ENCODE data around the gene TULP1. TPM values are rescaled to one million over a fixed set of nuclear protein-coding genes. Genes with fewer than 3 reads are reported as not detected.

TULP1 gene
- total RNA-seq, 1 experiment from 2014 or later: not detected

DNA sequence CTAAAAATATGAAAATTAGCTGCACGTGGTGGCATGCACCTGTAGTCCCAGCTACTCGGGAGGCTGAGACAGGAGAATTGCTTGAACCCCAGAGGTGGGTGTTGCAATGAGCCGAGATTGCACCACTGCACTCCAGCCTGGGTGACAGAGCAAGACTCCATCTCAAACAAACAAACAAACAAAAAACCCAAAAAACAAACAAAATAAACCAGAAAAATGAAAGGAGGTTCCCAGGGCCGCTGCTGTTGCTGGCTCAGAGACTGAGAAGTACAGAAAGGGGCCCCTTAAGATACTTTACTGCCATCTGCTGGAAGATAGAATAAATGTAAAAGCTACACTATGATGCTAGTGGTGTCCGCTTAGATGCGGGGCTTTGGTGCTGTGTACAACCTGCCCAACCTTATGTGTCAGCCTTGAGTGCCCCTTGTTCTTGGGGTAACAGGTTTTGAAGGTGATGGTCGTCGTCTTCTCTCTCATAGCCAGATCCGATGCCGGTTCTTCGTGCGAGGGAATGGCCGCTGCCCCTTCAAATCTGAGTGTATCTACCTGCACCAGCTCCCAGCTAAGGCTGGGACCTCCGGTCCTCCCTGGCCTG is 63.3 kb downstream of the TULP1 start:
- Histone ChIP-seq H2BK12ac (ENCODE audit: insufficient read length, low read depth, low read length) (no peak overlapping the region), H3K23me2 (ENCODE audit: insufficient read length, low read depth, low read length, poor library complexity, severe bottlenecking) (peaks cover 5% of the 10 kb centered on the region), H3T11ph (ENCODE audit: low read length) (no peak overlapping the region), H4K5ac (ENCODE audit: insufficient read length, low read depth, low read length) (no peak overlapping the region), H3K27ac (ENCODE audit: insufficient read length, low read depth, low read length) (no peak overlapping the region), H4K8ac (replicated peaks; ENCODE audit: insufficient read length, low read depth, low read length) (no peak overlapping the region), H3K4me1 (ENCODE audit: insufficient read depth, low read length) (0 out of 2 replicates have a peak, but pooled peaks cover 4% of the 10 kb centered on the region), H3K4ac (ENCODE audit: low read depth, low read length) (no peak overlapping the region), H4K91ac (ENCODE audit: insufficient read length, low read depth, low read length) (no peak overlapping the region), H3K23ac (ENCODE audit: insufficient read length, low read depth, low read length) (no peak overlapping the region), H2BK15ac (ENCODE audit: low read depth, low read length) (no peak overlapping the region), H3K79me2 (ENCODE audit: insufficient read depth, low read length) (no peaks in the 10 kb centered on the region), H4K20me1 (ENCODE audit: control insufficient read depth, insufficient read depth, insufficient read length) (no peaks in the 10 kb centered on the region), H2BK5ac (ENCODE audit: insufficient read length, low read length) (no peak overlapping the region), H3K9me3 (ENCODE audit: control insufficient read depth, low read depth, low read length) (no peaks in the 10 kb centered on the region), H2BK20ac (ENCODE audit: low read depth, low read length, poor library complexity, severe bottlenecking) (no peak overlapping the region), H3K14ac (ENCODE audit: insufficient read depth, low read length) (no peak overlapping the region), H3K18ac (ENCODE audit: insufficient read length, low read depth, low read length) (no peak overlapping the region), H2BK120ac (ENCODE audit: low read depth, low read length, poor library complexity, severe bottlenecking) (no peak overlapping the region), H2AFZ (ENCODE audit: low read length) (no peak overlapping the region), H3K56ac (ENCODE audit: insufficient read length, low read depth, low read length) (no peak overlapping the region), H3K27me3 (ENCODE audit: insufficient read depth, low read length) (no peaks in the 10 kb centered on the region), H2AK5ac (ENCODE audit: insufficient read length, low read length) (no peak overlapping the region), H3K79me1 (ENCODE audit: insufficient read depth, low read depth, low read length, poor library complexity, severe bottlenecking) (no peaks in the 10 kb centered on the region), H3K9ac (ENCODE audit: extremely low read depth, insufficient read length, low read length) (no peak overlapping the region), H3K4me2 (ENCODE audit: insufficient read depth, insufficient read length, low read length) (no peak overlapping the region)
- no peak overlapping the region for H3K27ac Mint-ChIP-seq
- DNase-seq: no peak
- H3K27me3 Mint-ChIP-seq (ENCODE audit: low read depth): peaks cover 17% of the 10 kb centered on the region
- H3K9me3 Mint-ChIP-seq: no peaks in the 10 kb centered on the region
- WGBS (ENCODE audit: extremely low coverage, insufficient read length, low lambda C conversion rate): no CpG with 5 or more reads among the region's 14 CpGs
- H3K4me1 Mint-ChIP-seq: peaks cover 23 to 27% of the 10 kb centered on the region in 2 experiments
- H3K4me3 Mint-ChIP-seq: peak overlapping the region in 1 of 2 experiments; percentile 20; a peak in 1 of 5 replicates
- peak; percentile 86 for TF ChIP-seq CTCF (conservative IDR thresholded peaks at IDR 0.05)
- H3K36me3 Mint-ChIP-seq (ENCODE audit: insufficient read depth in 1 of 3, low read depth in 3 of 3): no peaks in the 10 kb centered on the region
